B cell (primary cell): ENCODE data around the gene ANGPT4.

Experiments
- EZH2 ChIP-seq: IDR thresholded peaks from 2 replicates; pipeline ENCODE4 v1.6.1; 2012; ENCODE audit warnings: borderline replicate concordance, low read depth, mild to moderate bottlenecking, moderate library complexity, low read length; ENCODE audit not compliant: insufficient read depth, poor library complexity, severe bottlenecking
- TF ChIP-seq, protein P1 (sequence below): fragments of 200-600 bp; IDR thresholded peaks from one replicate; pipeline ENCODE4 v1.8.0; 2022; ENCODE audit warnings: antibody characterized with exemption, mild to moderate bottlenecking

DNA sequence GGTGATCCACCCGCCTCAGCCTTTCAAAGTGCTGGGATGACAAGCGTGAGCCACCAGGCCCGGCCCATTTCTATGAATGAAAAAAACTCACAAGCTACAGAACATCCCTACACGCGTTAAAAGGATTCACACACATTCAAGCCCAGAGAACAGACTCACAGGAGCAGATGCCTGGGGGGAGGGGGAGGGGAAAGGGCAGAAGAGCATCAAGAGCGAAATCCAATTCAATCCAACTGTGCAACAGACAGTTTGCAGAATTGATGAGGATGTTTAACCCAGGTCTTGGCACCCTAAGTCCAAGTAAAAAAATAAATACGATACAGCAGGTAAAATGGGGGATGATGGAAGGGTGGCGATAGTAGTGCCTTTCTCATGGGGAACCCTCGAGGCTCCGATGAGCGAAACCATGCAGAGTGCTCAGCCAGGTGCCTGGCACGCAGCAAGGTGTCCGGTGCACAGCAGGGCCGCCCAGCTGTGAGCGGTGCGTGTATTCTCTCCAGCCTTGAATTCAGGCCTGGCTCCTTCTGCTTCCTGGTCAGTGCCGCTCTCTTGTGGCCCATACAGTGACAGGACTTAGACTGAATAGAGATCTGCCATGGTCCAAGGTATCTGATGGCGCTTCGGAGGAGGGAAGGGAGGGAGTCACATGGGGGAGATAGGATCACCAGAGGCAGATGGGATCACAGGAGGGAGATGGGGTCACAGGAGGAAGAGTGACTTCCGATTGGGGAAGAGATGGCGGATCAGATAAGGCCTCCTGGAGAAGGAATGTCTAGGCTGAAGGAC is 35.4 kb upstream of the ANGPT4 start:
- TF ChIP-seq, protein P1, sequence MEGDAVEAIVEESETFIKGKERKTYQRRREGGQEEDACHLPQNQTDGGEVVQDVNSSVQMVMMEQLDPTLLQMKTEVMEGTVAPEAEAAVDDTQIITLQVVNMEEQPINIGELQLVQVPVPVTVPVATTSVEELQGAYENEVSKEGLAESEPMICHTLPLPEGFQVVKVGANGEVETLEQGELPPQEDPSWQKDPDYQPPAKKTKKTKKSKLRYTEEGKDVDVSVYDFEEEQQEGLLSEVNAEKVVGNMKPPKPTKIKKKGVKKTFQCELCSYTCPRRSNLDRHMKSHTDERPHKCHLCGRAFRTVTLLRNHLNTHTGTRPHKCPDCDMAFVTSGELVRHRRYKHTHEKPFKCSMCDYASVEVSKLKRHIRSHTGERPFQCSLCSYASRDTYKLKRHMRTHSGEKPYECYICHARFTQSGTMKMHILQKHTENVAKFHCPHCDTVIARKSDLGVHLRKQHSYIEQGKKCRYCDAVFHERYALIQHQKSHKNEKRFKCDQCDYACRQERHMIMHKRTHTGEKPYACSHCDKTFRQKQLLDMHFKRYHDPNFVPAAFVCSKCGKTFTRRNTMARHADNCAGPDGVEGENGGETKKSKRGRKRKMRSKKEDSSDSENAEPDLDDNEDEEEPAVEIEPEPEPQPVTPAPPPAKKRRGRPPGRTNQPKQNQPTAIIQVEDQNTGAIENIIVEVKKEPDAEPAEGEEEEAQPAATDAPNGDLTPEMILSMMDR = no peak
- no peak for TF ChIP-seq EZH2
